ENCODE measurements around the gene ATP6V0D1.

The ATP6V0D1 gene

GRCh38 chr16:67406111-67406971 is 74.6 kb downstream of the ATP6V0D1 start:
- no peak for DNase-seq (ENCODE audit: low read depth)

GRCh38 chr16:67405336-67405735 is 75.6 kb downstream of the ATP6V0D1 start:
- DNase-seq (ENCODE audit: low read depth): no peak

GRCh38 chr16:67404740-67405226 is 76.2 kb downstream of the ATP6V0D1 start:
- no peak for DNase-seq (ENCODE audit: low read depth)

GRCh38 chr16:67403976-67404555 is 76.9 kb downstream of the ATP6V0D1 start:
- DNase-seq (ENCODE audit: low read depth): no peak

- no peak for DNase-seq (ENCODE audit: low read depth)
Measured at GRCh38 chr16:67400901-67401300, 80.1 kb downstream of the ATP6V0D1 start.

GRCh38 chr16:67399749-67400704 is 80.9 kb downstream of the ATP6V0D1 start:
- DNase-seq (ENCODE audit: low read depth): no peak

GRCh38 chr16:67399218-67399733 is 81.7 kb downstream of the ATP6V0D1 start:
- DNase-seq (ENCODE audit: low read depth): peak; percentile 30

GRCh38 chr16:67398546-67399217 is 82.3 kb downstream of the ATP6V0D1 start:
- DNase-seq (ENCODE audit: low read depth): no peak

GRCh38 chr16:67397812-67398545 is 83.0 kb downstream of the ATP6V0D1 start:
- DNase-seq (ENCODE audit: low read depth): no peak

GRCh38 chr16:67397036-67397801 is 83.7 kb downstream of the ATP6V0D1 start:
- no peak for DNase-seq (ENCODE audit: low read depth)

- DNase-seq (ENCODE audit: low read depth): no peak
Measured at GRCh38 chr16:67396159-67397035, 84.6 kb downstream of the ATP6V0D1 start.

- no peak for DNase-seq (ENCODE audit: low read depth)
Measured at GRCh38 chr16:67395458-67396158, 85.3 kb downstream of the ATP6V0D1 start.

GRCh38 chr16:67395105-67395457 is 85.9 kb downstream of the ATP6V0D1 start:
- no peak for DNase-seq (ENCODE audit: low read depth)

- no peak for DNase-seq (ENCODE audit: low read depth)
Measured at GRCh38 chr16:67394155-67395104, 86.5 kb downstream of the ATP6V0D1 start.

- DNase-seq (ENCODE audit: low read depth): no peak
Measured at GRCh38 chr16:67393788-67394154, 87.2 kb downstream of the ATP6V0D1 start.

- DNase-seq (ENCODE audit: low read depth): no peak
Measured at GRCh38 chr16:67393111-67393787, 87.7 kb downstream of the ATP6V0D1 start, which contains the start of gene TPPP3. TPPP3 (minus strand) TSS chr16:67393498; CDS start chr16:67391111, 2,387 bp downstream.

Data from activated T-cell treated with anti-CD3 and anti-CD28 coated beads for 24 hours (primary cell).